HTERT RPE-1 (cell line): ENCODE data around the gene ZNF341.
"Not testable (repeated sequence)": the region's sequence is repeated elsewhere in the genome, so short reads cannot be mapped to it uniquely, and the experiment has no call there.

Experiments
- in situ Hi-C: fragments of 300-500 bp; cut with MboI; formaldehyde crosslinking; loops from 4 replicates; pipeline ENCODE4 v1.14.3; 2020; ENCODE audit warnings: low sequenced_read_pairs

The ZNF341 gene

DNA sequence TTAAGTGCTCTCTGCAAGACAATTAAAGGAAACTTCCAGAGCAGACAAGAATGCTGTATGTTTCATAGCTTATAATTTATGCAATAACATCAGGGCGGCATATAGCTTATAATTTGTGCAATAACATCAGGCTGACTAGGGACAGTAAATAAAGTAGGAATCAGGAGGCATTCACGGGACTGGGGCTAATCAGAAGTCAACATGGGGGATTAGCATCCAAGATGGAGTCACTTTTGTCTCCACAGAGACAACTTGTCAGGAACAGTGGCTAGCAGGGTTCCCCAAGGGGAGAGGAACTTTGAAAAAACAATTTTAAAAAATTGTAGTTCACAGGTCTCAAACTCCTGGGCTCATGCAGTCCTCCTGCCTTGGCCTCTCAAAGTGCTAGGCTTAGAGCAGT lies 3.3 kb upstream of the ZNF341 start:
- in situ Hi-C loops, result no loop called here

- in situ Hi-C loops, result no loop called here
Measured at GRCh38 chr20:33729101-33729500, 2.7 kb upstream of the ZNF341 start.

DNA sequence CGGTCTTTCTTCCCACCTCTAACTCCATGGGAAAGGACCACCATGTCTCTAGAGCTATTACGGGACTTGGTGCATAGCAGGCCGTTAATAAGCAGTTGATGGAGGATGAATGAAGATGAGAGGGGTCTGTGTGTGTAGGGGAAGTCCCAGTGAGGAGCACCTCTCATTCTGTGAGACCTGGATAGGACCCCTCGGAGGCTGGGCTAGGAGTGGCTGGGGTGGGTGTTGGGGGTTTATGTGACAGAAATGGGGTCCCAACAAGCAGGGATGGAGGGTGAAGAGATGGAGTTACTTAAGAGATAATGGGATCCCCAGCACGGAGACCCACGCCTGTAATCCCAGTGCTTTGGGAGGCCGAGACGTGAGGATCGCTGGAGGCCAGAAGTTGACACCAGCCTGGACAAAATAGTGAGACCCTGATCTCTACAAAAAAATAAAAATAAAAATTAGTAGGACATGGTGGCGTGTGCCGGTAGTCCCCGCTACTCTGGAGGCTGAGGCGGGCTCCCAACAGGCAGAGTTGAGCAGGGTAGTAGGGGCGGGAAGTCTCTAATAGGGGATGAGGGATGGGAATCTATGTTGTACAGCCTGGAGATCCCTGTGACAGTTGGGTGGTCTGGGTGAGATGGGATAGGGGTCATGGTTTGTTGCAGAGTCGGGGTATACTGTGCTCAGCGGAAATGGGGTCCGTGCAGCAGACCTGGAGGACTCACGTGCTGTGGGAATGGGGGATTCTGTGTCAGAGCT lies 677 bp upstream of the ZNF341 start:
- in situ Hi-C loops, result no loop called here

GRCh38 chr20:33732166-33732970 lies 572 bp downstream of the ZNF341 start:
- in situ Hi-C loops, result no loop called here

DNA sequence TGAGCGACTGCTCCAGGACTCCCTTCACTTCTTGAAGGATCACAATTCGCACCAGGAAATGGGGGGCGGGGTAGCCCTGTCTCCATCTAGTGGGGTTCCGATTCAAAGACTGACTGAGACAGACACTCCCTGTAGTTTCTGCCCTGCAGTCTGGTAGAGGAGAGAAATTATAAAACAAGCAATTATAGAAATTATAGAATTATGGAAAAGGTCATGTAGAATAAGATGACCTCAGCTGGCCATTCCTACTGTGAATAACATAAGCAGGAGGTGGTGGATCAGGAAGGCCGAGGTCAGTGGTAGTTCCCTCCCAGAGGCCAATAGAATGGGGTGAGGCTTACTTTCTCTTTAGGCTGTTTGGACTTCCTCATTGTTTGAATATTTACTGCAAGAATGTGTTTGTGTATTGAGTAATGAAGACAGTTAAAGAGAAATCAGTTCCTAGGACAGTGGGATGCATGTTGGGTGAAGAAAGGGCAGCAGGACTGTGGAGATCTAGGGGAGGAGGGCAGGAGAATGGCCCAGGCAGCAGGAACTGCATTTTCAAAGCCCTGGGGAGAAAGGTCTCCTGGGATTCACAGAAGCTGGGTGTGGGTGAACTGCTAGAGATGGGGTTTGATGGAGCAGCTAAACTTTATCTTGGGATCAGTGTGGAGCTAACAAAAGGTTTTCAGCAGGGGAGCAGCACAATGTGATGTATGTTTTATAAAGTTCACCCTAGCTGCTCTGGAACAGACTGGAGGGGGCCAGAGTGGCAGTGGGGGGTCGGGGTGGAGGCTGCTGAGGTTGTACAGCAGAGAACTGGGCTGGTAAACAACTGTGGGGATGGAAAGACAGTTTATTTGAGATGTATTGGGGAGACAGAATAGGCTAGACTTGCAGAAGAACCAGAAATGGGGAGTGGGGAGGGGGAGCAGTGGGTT lies 2.1 kb downstream of the ZNF341 start:
- in situ Hi-C loops, result no loop called here

GRCh38 chr20:33736962-33737361 lies 5.2 kb downstream of the ZNF341 start:
- in situ Hi-C loops, result no loop called here

DNA sequence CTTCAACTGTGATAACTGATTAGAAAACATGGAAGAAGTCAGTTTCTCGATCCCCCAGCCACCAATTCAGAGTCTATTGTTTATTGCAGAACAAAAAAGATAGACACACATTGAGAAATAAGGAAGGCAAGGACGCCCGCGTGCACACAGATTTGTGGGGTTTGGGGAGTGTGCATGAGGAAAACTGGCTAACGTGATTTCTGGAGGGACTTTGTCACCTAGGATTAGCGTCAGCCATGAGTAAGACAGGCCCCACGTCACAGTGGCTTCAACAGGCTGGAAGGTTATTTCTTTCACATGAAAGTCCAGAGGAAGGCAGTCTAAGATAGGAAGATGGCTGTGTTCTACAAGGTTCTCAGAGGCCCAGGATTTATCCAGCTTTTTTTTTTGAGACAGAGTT lies 7.7 kb downstream of the ZNF341 start:
- in situ Hi-C loops, result no loop called here

- in situ Hi-C loops, result no loop called here
Measured at GRCh38 chr20:33740189-33740588, 8.4 kb downstream of the ZNF341 start.

DNA sequence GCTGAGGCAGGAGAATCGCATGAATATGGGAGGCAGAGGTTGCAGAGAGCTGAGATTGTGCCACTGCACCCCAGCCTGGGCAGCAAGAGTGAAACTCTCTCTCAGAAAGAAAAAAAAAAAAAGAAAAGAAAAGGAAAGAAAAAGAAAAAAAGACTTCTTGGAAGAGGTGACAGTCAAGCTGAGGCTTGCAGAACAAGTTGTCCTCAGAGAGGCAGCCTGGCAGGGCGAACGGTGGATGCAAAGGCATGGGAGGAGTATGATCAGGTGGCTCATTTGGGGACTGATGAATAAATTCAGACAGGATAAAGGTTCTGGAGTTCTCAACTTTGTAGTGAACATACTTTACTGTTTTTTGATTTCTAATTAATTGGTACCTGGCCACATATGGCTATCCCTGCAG lies 12.4 kb downstream of the ZNF341 start:
- in situ Hi-C loops, result no loop called here

GRCh38 chr20:33744773-33745385 lies 13.1 kb downstream of the ZNF341 start:
- in situ Hi-C loops, result no loop called here

DNA sequence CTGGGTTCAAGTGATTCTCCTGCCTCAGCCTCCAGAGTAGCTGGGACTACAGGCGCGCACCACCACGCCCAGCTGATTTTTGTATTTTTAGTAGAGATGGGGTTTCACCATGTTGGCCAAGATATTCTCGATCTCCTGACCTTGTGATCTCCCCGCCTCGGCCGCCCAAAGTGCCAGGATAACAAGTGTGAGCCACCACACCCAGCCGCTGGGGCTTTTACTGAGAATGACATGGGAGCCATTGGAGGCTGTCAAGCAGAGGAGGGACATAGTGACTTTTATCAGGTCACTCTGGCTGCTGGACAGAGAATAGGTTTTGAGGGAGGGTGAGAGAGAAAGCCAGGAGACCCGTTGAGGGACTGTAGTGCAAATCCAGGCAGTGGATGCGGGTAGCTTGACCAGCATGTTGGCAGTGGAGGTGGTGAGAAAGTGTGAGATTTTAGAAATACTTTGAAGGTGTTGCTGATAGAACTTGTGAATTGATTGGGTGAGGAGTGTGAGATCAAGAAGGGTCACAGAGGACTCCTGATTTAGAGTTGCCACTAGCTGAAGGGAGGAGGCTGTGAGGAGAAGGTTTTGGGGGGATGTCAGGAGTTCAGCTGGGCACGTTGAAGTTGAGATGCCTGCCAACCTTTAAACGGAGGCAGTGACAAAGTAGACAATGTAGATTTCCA lies 14.7 kb downstream of the ZNF341 start:
- in situ Hi-C loops, result no loop called here

DNA sequence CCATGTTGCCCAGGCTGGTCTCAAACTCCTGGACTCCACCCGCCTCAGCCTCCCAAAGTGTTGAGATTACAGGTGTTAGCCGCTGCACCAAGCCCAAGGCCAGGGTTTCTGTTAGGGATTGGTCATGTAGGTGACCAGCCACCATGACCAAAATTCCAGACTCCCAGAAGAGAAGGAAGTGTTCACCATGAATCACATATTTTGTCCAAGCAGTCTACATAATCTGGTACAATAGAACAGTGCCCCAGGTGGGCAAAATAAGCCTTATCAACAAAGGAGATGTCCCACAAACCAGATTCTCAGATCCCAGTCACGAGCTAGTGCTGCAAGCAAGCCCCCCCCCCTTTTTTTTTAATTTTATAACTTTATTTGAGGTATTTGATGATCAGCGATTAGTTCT lies 20.0 kb downstream of the ZNF341 start:
- in situ Hi-C loops, result no loop called here

- in situ Hi-C loops, result no loop called here
Measured at GRCh38 chr20:33753143-33753542, 21.3 kb downstream of the ZNF341 start.

DNA sequence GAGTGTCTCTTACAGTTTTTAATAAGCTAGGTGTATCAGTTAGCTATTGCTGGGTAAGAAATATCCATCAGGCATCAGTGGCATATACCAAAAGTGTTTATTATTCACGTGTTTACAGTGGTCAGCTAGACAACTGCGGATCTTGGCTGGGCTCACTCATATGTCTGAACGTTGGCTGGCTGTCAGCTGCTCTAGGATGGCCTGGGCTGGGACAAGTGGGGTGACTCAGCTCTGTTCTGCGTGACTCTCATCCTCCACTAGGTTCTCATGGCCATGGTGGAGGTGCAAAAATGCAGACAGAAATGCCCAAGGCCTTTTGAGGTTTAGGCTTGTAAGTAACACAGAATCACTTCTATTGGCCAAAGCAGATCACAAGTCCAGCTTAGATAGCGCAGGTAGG lies 22.0 kb downstream of the ZNF341 start:
- in situ Hi-C loops, result no loop called here

- in situ Hi-C loops, result not testable (repeated sequence)
Measured at GRCh38 chr20:33755936-33756490, 24.2 kb downstream of the ZNF341 start.

DNA sequence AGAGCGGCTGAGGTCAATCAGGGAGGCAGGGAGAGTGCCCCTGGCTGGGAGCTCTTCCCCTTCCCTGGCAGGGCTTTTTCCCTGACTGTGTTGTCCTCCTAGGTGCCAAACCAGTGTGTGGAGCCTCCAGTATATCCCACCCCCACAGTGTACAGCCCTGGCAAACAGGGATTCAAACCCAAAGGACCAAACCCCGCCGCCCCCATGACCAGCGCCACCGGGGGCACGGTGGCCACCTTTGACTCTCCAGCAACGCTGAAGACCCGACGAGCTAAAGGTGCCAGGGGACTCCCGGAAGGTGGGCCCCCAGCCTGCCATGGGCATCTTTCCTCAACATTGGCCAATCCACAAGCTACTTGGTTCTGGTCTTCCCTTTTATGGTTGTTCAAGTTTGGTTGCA lies 25.2 kb downstream of the ZNF341 start:
- in situ Hi-C loops, result no loop called here

DNA sequence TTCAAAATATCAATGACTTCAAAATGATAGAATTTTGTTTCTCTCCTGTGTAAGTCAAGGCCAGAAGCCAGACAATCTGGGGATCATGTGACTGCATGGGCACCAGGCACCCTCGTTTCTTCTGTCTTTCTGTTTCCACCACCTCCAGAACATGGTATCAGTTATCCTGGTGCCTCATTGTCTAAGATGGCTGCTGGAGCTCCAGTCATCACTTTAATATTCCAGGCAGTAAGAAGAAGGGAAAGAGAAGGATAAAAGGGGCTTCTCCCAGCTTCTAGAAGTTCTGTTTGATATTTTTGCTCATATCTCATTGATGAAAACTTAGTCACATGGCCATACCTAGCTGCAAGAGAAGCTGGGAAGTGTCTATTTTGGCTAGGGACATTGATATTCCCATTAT lies 25.7 kb downstream of the ZNF341 start:
- in situ Hi-C loops, result no loop called here

DNA sequence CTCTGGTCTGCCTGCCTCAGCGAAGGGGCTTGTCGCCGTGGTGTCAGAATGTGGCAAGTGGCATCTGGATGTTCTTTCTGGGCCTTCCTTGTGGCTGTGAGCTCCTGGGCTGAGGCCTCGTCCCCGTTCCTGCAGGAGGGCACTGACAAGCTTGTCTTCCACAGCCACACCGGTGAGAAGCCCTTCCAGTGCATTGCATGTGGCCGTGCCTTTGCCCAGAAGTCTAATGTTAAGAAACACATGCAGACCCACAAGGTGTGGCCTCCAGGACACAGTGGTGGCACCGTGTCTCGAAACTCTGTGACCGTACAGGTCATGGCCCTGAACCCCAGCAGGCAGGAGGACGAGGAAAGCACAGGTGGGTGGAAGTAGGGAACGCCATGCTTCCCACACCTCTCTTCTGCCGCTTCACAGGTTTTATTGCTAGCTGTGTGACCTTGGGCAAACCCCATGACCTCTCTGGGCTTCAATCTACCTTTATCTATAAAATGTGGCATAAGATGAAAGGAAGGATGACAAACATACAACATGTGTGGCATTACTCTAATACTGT lies 30.0 kb downstream of the ZNF341 start:
- in situ Hi-C loops, result no loop called here

DNA sequence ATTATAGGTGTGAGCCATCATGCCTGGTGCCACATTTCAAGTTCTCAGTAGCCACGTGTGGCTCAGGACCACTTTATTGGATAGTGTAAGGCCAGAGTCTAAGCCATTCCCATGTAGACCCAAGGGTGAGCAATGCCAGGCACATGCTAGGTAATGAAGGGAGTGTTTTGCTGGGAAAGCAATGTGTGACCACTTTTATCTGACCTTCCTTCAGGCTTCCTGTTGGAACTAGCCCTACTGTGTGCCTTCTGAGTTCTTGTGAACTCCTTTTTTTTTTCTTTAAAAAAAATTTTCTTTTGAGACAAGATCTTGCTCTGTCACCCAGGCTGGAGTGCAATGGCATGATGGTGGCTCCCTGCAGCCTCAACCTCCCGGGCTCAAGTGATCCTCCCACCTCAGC lies 33.3 kb downstream of the ZNF341 start:
- in situ Hi-C loops, result no loop called here

DNA sequence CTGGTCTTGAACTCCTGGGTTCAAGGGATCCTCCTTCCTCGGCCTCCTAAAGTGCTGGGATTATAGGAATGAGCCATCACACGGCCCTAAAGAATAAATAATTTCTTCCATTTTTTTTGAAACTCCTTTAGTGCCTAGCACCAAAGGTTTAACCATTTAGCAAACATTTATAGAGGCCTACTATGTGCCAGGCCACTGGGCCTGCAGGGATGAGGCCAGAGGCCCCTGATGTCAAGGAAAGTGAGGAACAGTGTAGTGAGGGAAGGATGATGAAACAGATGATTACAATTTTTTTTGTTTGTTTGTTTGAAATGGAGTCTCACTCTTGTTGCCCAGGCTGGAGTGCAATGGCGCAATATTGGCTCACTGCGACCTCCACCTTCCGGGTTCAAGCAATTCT lies 33.8 kb downstream of the ZNF341 start:
- in situ Hi-C loops, result no loop called here
